H9 (cell line): ENCODE data around the gene YY1. TPM values are rescaled to one million over a fixed set of nuclear protein-coding genes. Genes with fewer than 3 reads are reported as not detected.
A peak's percentile ranks its signal among the peaks of the same experiment; 100 is the strongest.

Source experiments
- DNase-seq: peaks from one replicate; pipeline ENCODE4 v3.0.0-alpha.2; 2017
- H2AFZ ChIP-seq: one replicate; pipeline ENCODE4 v1.6.1; 2013; ENCODE audit warnings: mild to moderate bottlenecking, low read length, control low read depth, moderate library complexity
- H2AK5ac ChIP-seq: 2 replicates; pipeline ENCODE4 v1.6.1; 2013; ENCODE audit warnings: low read length, control low read depth, mixed read lengths; ENCODE audit not compliant: insufficient read length
- H2BK120ac ChIP-seq: one replicate; pipeline ENCODE4 v1.6.1; 2013; ENCODE audit warnings: low read depth, mild to moderate bottlenecking, low read length, control low read depth, inconsistent platforms; ENCODE audit not compliant: poor library complexity, severe bottlenecking
- H2BK12ac ChIP-seq: 2 replicates; pipeline ENCODE4 v1.6.1; 2013; ENCODE audit warnings: low read length, control low read depth, mixed read lengths, low read depth; ENCODE audit not compliant: insufficient read length
- H2BK15ac ChIP-seq: 2 replicates; pipeline ENCODE4 v1.6.1; 2013; ENCODE audit warnings: low read depth, low read length, control low read depth
- H2BK20ac ChIP-seq: one replicate; pipeline ENCODE4 v1.6.1; 2013; ENCODE audit warnings: low read depth, mild to moderate bottlenecking, low read length, control low read depth, inconsistent platforms; ENCODE audit not compliant: poor library complexity, severe bottlenecking
- H2BK5ac ChIP-seq: 2 replicates; pipeline ENCODE4 v1.6.1; 2013; ENCODE audit warnings: low read length, control low read depth, mixed read lengths; ENCODE audit not compliant: insufficient read length
- H3K14ac ChIP-seq: 2 replicates; pipeline ENCODE4 v1.6.1; 2013; ENCODE audit warnings: low read length, control low read depth; ENCODE audit not compliant: insufficient read depth
- H3K18ac ChIP-seq: 2 replicates; pipeline ENCODE4 v1.6.1; 2013; ENCODE audit warnings: low read depth, mild to moderate bottlenecking, mixed read lengths, low read length, control low read depth; ENCODE audit not compliant: insufficient read length
- H3K23ac ChIP-seq: 2 replicates; pipeline ENCODE4 v1.6.1; 2013; ENCODE audit warnings: low read length, control low read depth, mixed read lengths, low read depth; ENCODE audit not compliant: insufficient read length
- H3K23me2 ChIP-seq: 2 replicates; pipeline ENCODE4 v1.6.1; 2013; ENCODE audit warnings: low read depth, mild to moderate bottlenecking, mixed read lengths, low read length, control low read depth; ENCODE audit not compliant: insufficient read length, poor library complexity, severe bottlenecking
- H3K27ac ChIP-seq: 2 replicates; pipeline ENCODE4 v1.5.1; 2013; ENCODE audit warnings: low read length, control low read depth, mixed read lengths, low read depth; ENCODE audit not compliant: insufficient read length
- H3K27me3 ChIP-seq: 2 replicates; pipeline ENCODE4 v1.6.1; 2013; ENCODE audit warnings: low read length, control low read depth, inconsistent platforms; ENCODE audit not compliant: insufficient read depth
- H3K4ac ChIP-seq: 2 replicates; pipeline ENCODE4 v1.6.1; 2013; ENCODE audit warnings: low read depth, mild to moderate bottlenecking, control low read depth, inconsistent platforms, low read length, moderate library complexity
- H3K4me1 ChIP-seq: 2 replicates; pipeline ENCODE4 v1.6.1; 2013; ENCODE audit warnings: low read length, control low read depth, inconsistent platforms; ENCODE audit not compliant: insufficient read depth
- H3K4me2 ChIP-seq: 2 replicates; pipeline ENCODE4 v1.6.1; 2013; ENCODE audit warnings: low read length, control low read depth, mixed read lengths; ENCODE audit not compliant: insufficient read length, insufficient read depth
- H3K56ac ChIP-seq: 2 replicates; pipeline ENCODE4 v1.6.1; 2013; ENCODE audit warnings: low read depth, mild to moderate bottlenecking, mixed read lengths, low read length, control low read depth; ENCODE audit not compliant: insufficient read length
- H3K79me1 ChIP-seq: 2 replicates; pipeline ENCODE4 v1.6.1; 2013; ENCODE audit warnings: low read depth, mild to moderate bottlenecking, moderate library complexity, low read length, control low read depth, inconsistent platforms; ENCODE audit not compliant: insufficient read depth, poor library complexity, severe bottlenecking
- H3K79me2 ChIP-seq: 2 replicates; pipeline ENCODE4 v1.6.1; 2013; ENCODE audit warnings: low read length, control low read depth, inconsistent platforms; ENCODE audit not compliant: insufficient read depth
- H3K9ac ChIP-seq: 2 replicates; pipeline ENCODE4 v1.6.1; 2013; ENCODE audit warnings: low read length, control low read depth, mixed read lengths; ENCODE audit not compliant: insufficient read length; ENCODE audit errors: extremely low read depth
- H3K9me3 ChIP-seq: one replicate; pipeline ENCODE4 v1.6.1; 2013; ENCODE audit warnings: low read depth, low read length, inconsistent platforms; ENCODE audit not compliant: control insufficient read depth
- H3T11ph ChIP-seq: one replicate; pipeline ENCODE4 v1.6.1; 2013; ENCODE audit warnings: mild to moderate bottlenecking, low read length, control low read depth, inconsistent platforms
- H4K20me1 ChIP-seq: one replicate; pipeline ENCODE4 v1.6.1; 2013; ENCODE audit not compliant: control insufficient read depth, insufficient read length, insufficient read depth
- H4K5ac ChIP-seq: 2 replicates; pipeline ENCODE4 v1.6.1; 2013; ENCODE audit warnings: low read depth, mild to moderate bottlenecking, mixed read lengths, low read length, control low read depth; ENCODE audit not compliant: insufficient read length
- H4K8ac ChIP-seq: replicated peaks from 2 replicates; pipeline ENCODE4 v1.6.1; 2013; ENCODE audit warnings: low read length, control low read depth, mixed read lengths, low read depth; ENCODE audit not compliant: insufficient read length
- H4K91ac ChIP-seq: 2 replicates; pipeline ENCODE4 v1.6.1; 2013; ENCODE audit warnings: low read depth, mild to moderate bottlenecking, moderate library complexity, mixed read lengths, low read length, control low read depth; ENCODE audit not compliant: insufficient read length
- H3K27ac Mint-ChIP-seq, 3 experiments: 2 replicates in 2 of 3; 3 replicates in 1 of 3; pipeline ENCODE4 v1.8.0; 2020 to 2021; ENCODE audit warnings: mixed read lengths in 3 of 3, mild to moderate bottlenecking in 1 of 3, moderate library complexity in 1 of 3
- H3K27me3 Mint-ChIP-seq: 2 replicates; pipeline ENCODE4 v1.8.0; 2021; ENCODE audit warnings: low read depth, mild to moderate bottlenecking, moderate library complexity, mixed read lengths
- H3K36me3 Mint-ChIP-seq, 3 experiments: 2 replicates in 2 of 3; 3 replicates in 1 of 3; pipeline ENCODE4 v1.8.0; 2020 to 2021; ENCODE audit warnings: low read depth in 3 of 3, mixed read lengths in 3 of 3; ENCODE audit not compliant: insufficient read depth in 1 of 3
- H3K4me1 Mint-ChIP-seq, 2 experiments: 2 replicates each; pipeline ENCODE4 v1.8.0; 2020; ENCODE audit warnings: mixed read lengths in 2 of 2
- H3K4me3 Mint-ChIP-seq, 2 experiments: 2 replicates in 1 of 2; 3 replicates in 1 of 2; pipeline ENCODE4 v1.8.0; 2020 to 2021; ENCODE audit warnings: mild to moderate bottlenecking in 2 of 2, mixed read lengths in 2 of 2, moderate library complexity in 1 of 2
- H3K9me3 Mint-ChIP-seq, 2 experiments: 2 replicates in 1 of 2; 3 replicates in 1 of 2; pipeline ENCODE4 v1.8.0; 2020; ENCODE audit warnings: mild to moderate bottlenecking in 2 of 2, mixed read lengths in 2 of 2, moderate library complexity in 1 of 2
- CTCF ChIP-seq: fragments of 200-600 bp; sonication (generic); conservative IDR thresholded peaks from 3 replicates; pipeline ENCODE4 v1.8.0; 2021; ENCODE audit warnings: antibody characterized with exemption, mild to moderate bottlenecking
- WGBS: extraction: QIAGEN DNeasy Blood & Tissue Kit; methylation state at CpG from one replicate; pipeline ENCODE4 v1.1.7; 2013; ENCODE audit warnings: missing lambda C conversion rate, low lambda C conversion rate, mixed read lengths; ENCODE audit not compliant: insufficient read length; ENCODE audit errors: extremely low coverage; 5-methylcytosine and 5-hydroxymethylcytosine counted together
- total RNA-seq: library from RNA; stranded (reverse); gene quantifications from 2 replicates; pipeline ENCODE4 v1.2.1, GENCODE V29; 2021

YY1 gene
- total RNA-seq, 1 experiment from 2014 or later, result 103 TPM

GRCh38 chr14:100201701-100202100, 37.2 kb upstream of the YY1 start:
- Mint-ChIP-seq H3K27ac (peak overlapping the region in 1 of 3 experiments; percentile 67; a peak in 3 of 7 replicates), H3K4me3 (no peak overlapping the region; a peak in 1 of 5 replicates), H3K4me1 (peaks cover 15 to 18% of the 10 kb centered on the region in 2 experiments), H3K27me3 (peaks cover 5% of the 10 kb centered on the region), H3K9me3 (no peaks in the 10 kb centered on the region), H3K36me3 (peaks cover 0 to 4% (median 2%) of the 10 kb centered on the region in 3 experiments; a peak in 1 of 7 replicates)
- no peak overlapping the region for H4K91ac ChIP-seq
- no peak overlapping the region for H3K14ac ChIP-seq
- WGBS, result no CpG with 5 or more reads among the region's 5 CpGs
- H3K9ac ChIP-seq, result no peak overlapping the region
- no peak overlapping the region for H2BK5ac ChIP-seq
- no peaks in the 10 kb centered on the region for H3K9me3 ChIP-seq
- H3K23me2 ChIP-seq, result no peaks in the 10 kb centered on the region
- H2BK15ac ChIP-seq, result no peak overlapping the region
- H3K18ac ChIP-seq, result no peak overlapping the region
- no peak overlapping the region for H2AFZ ChIP-seq
- H4K5ac ChIP-seq, result no peak overlapping the region
- H2BK12ac ChIP-seq, result no peak overlapping the region
- H3T11ph ChIP-seq, result no peak overlapping the region
- no peak overlapping the region for H2BK120ac ChIP-seq
- no peaks in the 10 kb centered on the region for H4K20me1 ChIP-seq
- no peak overlapping the region for H3K23ac ChIP-seq
- no peaks in the 10 kb centered on the region for H3K4me1 ChIP-seq
- H3K27ac ChIP-seq, result no peak overlapping the region
- H3K4me2 ChIP-seq, result no peak overlapping the region
- no peak overlapping the region for H3K4ac ChIP-seq
- no peak for TF ChIP-seq CTCF
- no peak overlapping the region for H2AK5ac ChIP-seq
- DNase-seq, result no peak
- H2BK20ac ChIP-seq, result no peak overlapping the region
- no peaks in the 10 kb centered on the region for H3K79me1 ChIP-seq
- no peaks in the 10 kb centered on the region for H3K79me2 ChIP-seq
- no peak overlapping the region for H3K56ac ChIP-seq
- no peak overlapping the region for H4K8ac ChIP-seq
- H3K27me3 ChIP-seq, result no peaks in the 10 kb centered on the region
